Measurements from ENCODE around the gene GTPBP6.

- TF ChIP-seq CTCF (IDR thresholded peaks at IDR 0.05; ENCODE audit: poor library complexity), result no peak
- no peak for TF ChIP-seq EZH2 (IDR thresholded peaks at IDR 0.05; ENCODE audit: borderline replicate concordance)
Measured at GRCh38 chrX:316351-317325, 2.0 kb downstream of the GTPBP6 start.

Measured in hepatocyte (in vitro differentiated cells).